ENCODE results near the gene C9orf57. TPM values are rescaled to one million over a fixed set of nuclear protein-coding genes. Genes with fewer than 3 reads are reported as not detected.
"Not testable (repeated sequence)": the region's sequence is repeated elsewhere in the genome, so short reads cannot be mapped to it uniquely, and the experiment has no call there.

The C9orf57 gene
- not detected for total RNA-seq
- long read RNA-seq = 0 reads

GRCh38 chr9:72060513-72060912, at the start of gene C9orf57:
Gene C9orf57 (minus strand): TSS chr9:72060613. CDS start chr9:72059331, 1,282 bp downstream.
- DNase-seq (no peak), ATAC-seq (no peak)
- intact Hi-C loops (cut with DNase I) = no loop called here

GRCh38 chr9:72102520-72102919, 42.1 kb upstream of the C9orf57 start:
- intact Hi-C loops (cut with DNase I) = no loop called here
- ATAC-seq (no peak), DNase-seq (no peak)

GRCh38 chr9:72095520-72095919, 35.1 kb upstream of the C9orf57 start:
- intact Hi-C loops (cut with DNase I); ATAC-seq; DNase-seq: not testable (repeated sequence)

- intact Hi-C loops (cut with DNase I) = no loop called here
- DNase-seq = no peak
- no peak for ATAC-seq
These were observed 32.4 kb upstream of the C9orf57 start for GRCh38 chr9:72092820-72093219.

- intact Hi-C loops (cut with DNase I) = no loop called here
- DNase-seq (no peak), ATAC-seq (no peak)
These were observed 29.2 kb upstream of the C9orf57 start for GRCh38 chr9:72089451-72090130.

- no peak for ATAC-seq
- DNase-seq = no peak
- intact Hi-C loops (cut with DNase I) = no loop called here
These were observed 22.1 kb upstream of the C9orf57 start for GRCh38 chr9:72082536-72082935.

- ATAC-seq; intact Hi-C loops (cut with DNase I); DNase-seq: not testable (repeated sequence)
These were observed 14.3 kb upstream of the C9orf57 start for GRCh38 chr9:72074666-72075065.

GRCh38 chr9:72065076-72065475, 4.7 kb upstream of the C9orf57 start:
- intact Hi-C loops (cut with DNase I) = no loop called here
- ATAC-seq = no peak
- no peak for DNase-seq

- DNase-seq (no peak), ATAC-seq (no peak)
- intact Hi-C loops (cut with DNase I) = no loop called here
These were observed 8.3 kb downstream of the C9orf57 start for GRCh38 chr9:72052122-72052521.

GRCh38 chr9:72048850-72049249, 11.6 kb downstream of the C9orf57 start:
- ATAC-seq (no peak), DNase-seq (no peak)
- intact Hi-C loops (cut with DNase I) = loop anchor here in 1 of 2 donors (10.0 kb wide), 1 partner anchor 776 kb away; no protein-coding TSS in a partner anchor

- DNase-seq (no peak), ATAC-seq (no peak)
- intact Hi-C loops (cut with DNase I) = loop anchor here in 1 of 2 donors (10.0 kb wide), 1 partner anchor 778 kb away; no protein-coding TSS in a partner anchor
These were observed 13.6 kb downstream of the C9orf57 start for GRCh38 chr9:72046630-72047456.

GRCh38 chr9:72044095-72044494, 16.3 kb downstream of the C9orf57 start:
- intact Hi-C loops (cut with DNase I) = loop anchor here in 1 of 2 donors (10.0 kb wide), 1 partner anchor 781 kb away; no protein-coding TSS in a partner anchor
- DNase-seq = no peak
- ATAC-seq = no peak

- DNase-seq (no peak), ATAC-seq (no peak)
- intact Hi-C loops (cut with DNase I) = loop anchor here in 1 of 2 donors (10.0 kb wide), 1 partner anchor 781 kb away; no protein-coding TSS in a partner anchor
These were observed 16.8 kb downstream of the C9orf57 start for GRCh38 chr9:72043576-72043975.

GRCh38 chr9:72042928-72043327, 17.5 kb downstream of the C9orf57 start:
- DNase-seq (no peak), ATAC-seq (no peak)
- intact Hi-C loops (cut with DNase I) = loop anchor here in 1 of 2 donors (10.0 kb wide), 1 partner anchor 782 kb away; no protein-coding TSS in a partner anchor

- ATAC-seq (peak; percentile 42 to 49), DNase-seq (peak; percentile 59)
- intact Hi-C loops (cut with DNase I) = loop anchor here in 1 of 2 donors (10.0 kb wide), 1 partner anchor 783 kb away; no protein-coding TSS in a partner anchor
These were observed 18.6 kb downstream of the C9orf57 start for GRCh38 chr9:72041775-72042194.

GRCh38 chr9:72041369-72041768, 19.0 kb downstream of the C9orf57 start:
- intact Hi-C loops (cut with DNase I) = loop anchor here in 1 of 2 donors (10.0 kb wide), 1 partner anchor 783 kb away; no protein-coding TSS in a partner anchor
- ATAC-seq (no peak), DNase-seq (no peak)

- ATAC-seq = no peak
- intact Hi-C loops (cut with DNase I) = loop anchor here (1.0 to 10.0 kb wide), 3 partner anchors 233 to 555 kb away; no protein-coding TSS in a partner anchor
- no peak for DNase-seq
These were observed 20.9 kb downstream of the C9orf57 start for GRCh38 chr9:72039532-72039931.

GRCh38 chr9:72038890-72039410, 21.5 kb downstream of the C9orf57 start:
- ATAC-seq = peak; percentile 86 to 88
- DNase-seq = peak; percentile 74
- intact Hi-C loops (cut with DNase I) = loop anchor here (1.0 to 10.0 kb wide), 3 partner anchors 233 to 556 kb away; no protein-coding TSS in a partner anchor

GRCh38 chr9:72038408-72038807, 22.0 kb downstream of the C9orf57 start:
- intact Hi-C loops (cut with DNase I) = loop anchor here (2.0 to 10.0 kb wide), 2 partner anchors 234 to 556 kb away; no protein-coding TSS in a partner anchor
- DNase-seq (no peak), ATAC-seq (peak; percentile 31 to 61)
